H9 (cell line): Measurements from ENCODE around the gene PLB1. TPM values are rescaled to one million over a fixed set of nuclear protein-coding genes. Genes with fewer than 3 reads are reported as not detected.

Source experiments
- DNase-seq: peaks from one replicate; pipeline ENCODE4 v3.0.0-alpha.2; 2017
- H2AFZ ChIP-seq: one replicate; pipeline ENCODE4 v1.6.1; 2013; ENCODE audit warnings: mild to moderate bottlenecking, low read length, control low read depth, moderate library complexity
- H2AK5ac ChIP-seq: 2 replicates; pipeline ENCODE4 v1.6.1; 2013; ENCODE audit warnings: low read length, control low read depth, mixed read lengths; ENCODE audit not compliant: insufficient read length
- H2BK120ac ChIP-seq: one replicate; pipeline ENCODE4 v1.6.1; 2013; ENCODE audit warnings: low read depth, mild to moderate bottlenecking, low read length, control low read depth, inconsistent platforms; ENCODE audit not compliant: poor library complexity, severe bottlenecking
- H2BK12ac ChIP-seq: 2 replicates; pipeline ENCODE4 v1.6.1; 2013; ENCODE audit warnings: low read length, control low read depth, mixed read lengths, low read depth; ENCODE audit not compliant: insufficient read length
- H2BK15ac ChIP-seq: 2 replicates; pipeline ENCODE4 v1.6.1; 2013; ENCODE audit warnings: low read depth, low read length, control low read depth
- H2BK20ac ChIP-seq: one replicate; pipeline ENCODE4 v1.6.1; 2013; ENCODE audit warnings: low read depth, mild to moderate bottlenecking, low read length, control low read depth, inconsistent platforms; ENCODE audit not compliant: poor library complexity, severe bottlenecking
- H2BK5ac ChIP-seq: 2 replicates; pipeline ENCODE4 v1.6.1; 2013; ENCODE audit warnings: low read length, control low read depth, mixed read lengths; ENCODE audit not compliant: insufficient read length
- H3K14ac ChIP-seq: 2 replicates; pipeline ENCODE4 v1.6.1; 2013; ENCODE audit warnings: low read length, control low read depth; ENCODE audit not compliant: insufficient read depth
- H3K18ac ChIP-seq: 2 replicates; pipeline ENCODE4 v1.6.1; 2013; ENCODE audit warnings: low read depth, mild to moderate bottlenecking, mixed read lengths, low read length, control low read depth; ENCODE audit not compliant: insufficient read length
- H3K23ac ChIP-seq: 2 replicates; pipeline ENCODE4 v1.6.1; 2013; ENCODE audit warnings: low read length, control low read depth, mixed read lengths, low read depth; ENCODE audit not compliant: insufficient read length
- H3K23me2 ChIP-seq: 2 replicates; pipeline ENCODE4 v1.6.1; 2013; ENCODE audit warnings: low read depth, mild to moderate bottlenecking, mixed read lengths, low read length, control low read depth; ENCODE audit not compliant: insufficient read length, poor library complexity, severe bottlenecking
- H3K27ac ChIP-seq: 2 replicates; pipeline ENCODE4 v1.5.1; 2013; ENCODE audit warnings: low read length, control low read depth, mixed read lengths, low read depth; ENCODE audit not compliant: insufficient read length
- H3K27me3 ChIP-seq: 2 replicates; pipeline ENCODE4 v1.6.1; 2013; ENCODE audit warnings: low read length, control low read depth, inconsistent platforms; ENCODE audit not compliant: insufficient read depth
- H3K4ac ChIP-seq: 2 replicates; pipeline ENCODE4 v1.6.1; 2013; ENCODE audit warnings: low read depth, mild to moderate bottlenecking, control low read depth, inconsistent platforms, low read length, moderate library complexity
- H3K4me1 ChIP-seq: 2 replicates; pipeline ENCODE4 v1.6.1; 2013; ENCODE audit warnings: low read length, control low read depth, inconsistent platforms; ENCODE audit not compliant: insufficient read depth
- H3K4me2 ChIP-seq: 2 replicates; pipeline ENCODE4 v1.6.1; 2013; ENCODE audit warnings: low read length, control low read depth, mixed read lengths; ENCODE audit not compliant: insufficient read length, insufficient read depth
- H3K56ac ChIP-seq: 2 replicates; pipeline ENCODE4 v1.6.1; 2013; ENCODE audit warnings: low read depth, mild to moderate bottlenecking, mixed read lengths, low read length, control low read depth; ENCODE audit not compliant: insufficient read length
- H3K79me1 ChIP-seq: 2 replicates; pipeline ENCODE4 v1.6.1; 2013; ENCODE audit warnings: low read depth, mild to moderate bottlenecking, moderate library complexity, low read length, control low read depth, inconsistent platforms; ENCODE audit not compliant: insufficient read depth, poor library complexity, severe bottlenecking
- H3K79me2 ChIP-seq: 2 replicates; pipeline ENCODE4 v1.6.1; 2013; ENCODE audit warnings: low read length, control low read depth, inconsistent platforms; ENCODE audit not compliant: insufficient read depth
- H3K9ac ChIP-seq: 2 replicates; pipeline ENCODE4 v1.6.1; 2013; ENCODE audit warnings: low read length, control low read depth, mixed read lengths; ENCODE audit not compliant: insufficient read length; ENCODE audit errors: extremely low read depth
- H3K9me3 ChIP-seq: one replicate; pipeline ENCODE4 v1.6.1; 2013; ENCODE audit warnings: low read depth, low read length, inconsistent platforms; ENCODE audit not compliant: control insufficient read depth
- H3T11ph ChIP-seq: one replicate; pipeline ENCODE4 v1.6.1; 2013; ENCODE audit warnings: mild to moderate bottlenecking, low read length, control low read depth, inconsistent platforms
- H4K20me1 ChIP-seq: one replicate; pipeline ENCODE4 v1.6.1; 2013; ENCODE audit not compliant: control insufficient read depth, insufficient read length, insufficient read depth
- H4K5ac ChIP-seq: 2 replicates; pipeline ENCODE4 v1.6.1; 2013; ENCODE audit warnings: low read depth, mild to moderate bottlenecking, mixed read lengths, low read length, control low read depth; ENCODE audit not compliant: insufficient read length
- H4K8ac ChIP-seq: replicated peaks from 2 replicates; pipeline ENCODE4 v1.6.1; 2013; ENCODE audit warnings: low read length, control low read depth, mixed read lengths, low read depth; ENCODE audit not compliant: insufficient read length
- H4K91ac ChIP-seq: 2 replicates; pipeline ENCODE4 v1.6.1; 2013; ENCODE audit warnings: low read depth, mild to moderate bottlenecking, moderate library complexity, mixed read lengths, low read length, control low read depth; ENCODE audit not compliant: insufficient read length
- H3K27ac Mint-ChIP-seq, 3 experiments: 2 replicates in 2 of 3; 3 replicates in 1 of 3; pipeline ENCODE4 v1.8.0; 2020 to 2021; ENCODE audit warnings: mixed read lengths in 3 of 3, mild to moderate bottlenecking in 1 of 3, moderate library complexity in 1 of 3
- H3K27me3 Mint-ChIP-seq: 2 replicates; pipeline ENCODE4 v1.8.0; 2021; ENCODE audit warnings: low read depth, mild to moderate bottlenecking, moderate library complexity, mixed read lengths
- H3K36me3 Mint-ChIP-seq, 3 experiments: 2 replicates in 2 of 3; 3 replicates in 1 of 3; pipeline ENCODE4 v1.8.0; 2020 to 2021; ENCODE audit warnings: low read depth in 3 of 3, mixed read lengths in 3 of 3; ENCODE audit not compliant: insufficient read depth in 1 of 3
- H3K4me1 Mint-ChIP-seq, 2 experiments: 2 replicates each; pipeline ENCODE4 v1.8.0; 2020; ENCODE audit warnings: mixed read lengths in 2 of 2
- H3K4me3 Mint-ChIP-seq, 2 experiments: 2 replicates in 1 of 2; 3 replicates in 1 of 2; pipeline ENCODE4 v1.8.0; 2020 to 2021; ENCODE audit warnings: mild to moderate bottlenecking in 2 of 2, mixed read lengths in 2 of 2, moderate library complexity in 1 of 2
- H3K9me3 Mint-ChIP-seq, 2 experiments: 2 replicates in 1 of 2; 3 replicates in 1 of 2; pipeline ENCODE4 v1.8.0; 2020; ENCODE audit warnings: mild to moderate bottlenecking in 2 of 2, mixed read lengths in 2 of 2, moderate library complexity in 1 of 2
- WGBS: extraction: QIAGEN DNeasy Blood & Tissue Kit; methylation state at CpG from one replicate; pipeline ENCODE4 v1.1.7; 2013; ENCODE audit warnings: missing lambda C conversion rate, low lambda C conversion rate, mixed read lengths; ENCODE audit not compliant: insufficient read length; ENCODE audit errors: extremely low coverage; 5-methylcytosine and 5-hydroxymethylcytosine counted together
- total RNA-seq: library from RNA; stranded (reverse); gene quantifications from 2 replicates; pipeline ENCODE4 v1.2.1, GENCODE V29; 2021
- TF ChIP-seq, protein P1 (sequence below): fragments of 200-600 bp; sonication (generic); conservative IDR thresholded peaks from 3 replicates; pipeline ENCODE4 v1.8.0; 2021; ENCODE audit warnings: antibody characterized with exemption, mild to moderate bottlenecking

The PLB1 gene
- total RNA-seq, 1 experiment from 2014 or later: not detected

DNA sequence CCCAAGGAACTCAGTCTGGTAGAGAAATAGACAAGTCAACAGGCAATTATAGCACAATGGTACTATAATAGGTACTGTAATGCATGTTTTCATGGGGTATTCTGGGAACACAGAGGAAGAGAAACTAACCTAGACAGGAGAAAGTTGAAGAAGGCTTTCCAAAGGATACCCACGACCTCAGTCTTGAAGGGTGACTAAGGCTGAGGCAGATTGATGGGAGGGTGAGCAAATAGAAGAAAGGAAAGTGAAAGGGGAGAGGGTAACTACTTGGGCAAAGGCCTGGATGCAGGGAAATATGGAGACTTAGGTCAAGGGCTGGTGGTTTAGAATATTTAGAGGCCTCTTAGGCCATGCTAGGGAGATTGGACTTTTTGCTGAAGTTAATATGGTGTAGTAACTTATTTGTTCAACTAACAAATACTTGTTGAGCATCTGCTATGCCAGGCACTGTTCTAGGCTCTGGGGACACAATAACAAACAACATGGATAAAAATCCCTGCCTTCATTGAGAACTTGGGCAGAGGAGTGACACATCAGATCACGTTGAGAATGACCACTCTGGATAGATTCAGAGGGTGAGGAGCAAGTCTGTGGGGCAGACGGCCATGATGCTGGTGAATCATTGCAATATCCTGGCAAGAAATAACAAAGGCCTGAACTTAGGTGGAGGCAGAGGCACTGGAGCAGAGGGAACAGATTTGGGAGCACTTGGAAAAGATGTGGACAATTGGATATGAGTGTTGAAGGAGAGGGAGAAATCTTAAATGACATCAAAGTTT, 56.4 kb downstream of the PLB1 start:
- no peak overlapping the region for H2AK5ac ChIP-seq
- no peak overlapping the region for H3K27ac Mint-ChIP-seq
- H3K79me2 ChIP-seq: no peaks in the 10 kb centered on the region
- H3K27me3 Mint-ChIP-seq: peaks cover 2% of the 10 kb centered on the region
- no peaks in the 10 kb centered on the region for H3K9me3 Mint-ChIP-seq
- no peak overlapping the region for H2BK12ac ChIP-seq
- TF ChIP-seq, protein P1, sequence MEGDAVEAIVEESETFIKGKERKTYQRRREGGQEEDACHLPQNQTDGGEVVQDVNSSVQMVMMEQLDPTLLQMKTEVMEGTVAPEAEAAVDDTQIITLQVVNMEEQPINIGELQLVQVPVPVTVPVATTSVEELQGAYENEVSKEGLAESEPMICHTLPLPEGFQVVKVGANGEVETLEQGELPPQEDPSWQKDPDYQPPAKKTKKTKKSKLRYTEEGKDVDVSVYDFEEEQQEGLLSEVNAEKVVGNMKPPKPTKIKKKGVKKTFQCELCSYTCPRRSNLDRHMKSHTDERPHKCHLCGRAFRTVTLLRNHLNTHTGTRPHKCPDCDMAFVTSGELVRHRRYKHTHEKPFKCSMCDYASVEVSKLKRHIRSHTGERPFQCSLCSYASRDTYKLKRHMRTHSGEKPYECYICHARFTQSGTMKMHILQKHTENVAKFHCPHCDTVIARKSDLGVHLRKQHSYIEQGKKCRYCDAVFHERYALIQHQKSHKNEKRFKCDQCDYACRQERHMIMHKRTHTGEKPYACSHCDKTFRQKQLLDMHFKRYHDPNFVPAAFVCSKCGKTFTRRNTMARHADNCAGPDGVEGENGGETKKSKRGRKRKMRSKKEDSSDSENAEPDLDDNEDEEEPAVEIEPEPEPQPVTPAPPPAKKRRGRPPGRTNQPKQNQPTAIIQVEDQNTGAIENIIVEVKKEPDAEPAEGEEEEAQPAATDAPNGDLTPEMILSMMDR: no peak
- no peak for DNase-seq
- no peak overlapping the region for H3K4me2 ChIP-seq
- no peaks in the 10 kb centered on the region for H3K27me3 ChIP-seq
- H3K4me1 ChIP-seq: no peaks in the 10 kb centered on the region
- no peak overlapping the region for H2BK15ac ChIP-seq
- WGBS: no CpG with 5 or more reads among the region's 3 CpGs
- H3K18ac ChIP-seq: no peak overlapping the region
- H2BK120ac ChIP-seq: no peak overlapping the region
- H4K20me1 ChIP-seq: no peaks in the 10 kb centered on the region
- no peak overlapping the region for H2BK20ac ChIP-seq
- no peak overlapping the region for H3K14ac ChIP-seq
- no peaks in the 10 kb centered on the region for H3K23me2 ChIP-seq
- no peak overlapping the region for H4K5ac ChIP-seq
- H3K4ac ChIP-seq: no peak overlapping the region
- H3K23ac ChIP-seq: no peak overlapping the region
- H3K4me3 Mint-ChIP-seq: no peak overlapping the region
- no peak overlapping the region for H3K56ac ChIP-seq
- no peak overlapping the region for H2AFZ ChIP-seq
- no peak overlapping the region for H4K91ac ChIP-seq
- H3T11ph ChIP-seq: no peak overlapping the region
- no peaks in the 10 kb centered on the region for H3K4me1 Mint-ChIP-seq
- no peak overlapping the region for H4K8ac ChIP-seq
- H3K9me3 ChIP-seq: no peaks in the 10 kb centered on the region
- H3K9ac ChIP-seq: no peak overlapping the region
- H3K79me1 ChIP-seq: no peaks in the 10 kb centered on the region
- no peak overlapping the region for H2BK5ac ChIP-seq
- no peaks in the 10 kb centered on the region for H3K36me3 Mint-ChIP-seq
- no peak overlapping the region for H3K27ac ChIP-seq
